22Rv1 (cell line): ENCODE results near the gene RAB3A.

Source experiments
- H3K27ac ChIP-seq: fragments of 450-650 bp; 2 replicates; pipeline ENCODE4 v1.5.1; 2017
- CTCF ChIP-seq: fragments of 450-650 bp; IDR thresholded peaks from 2 replicates; pipeline ENCODE4 v1.5.1; 2017; ENCODE audit warnings: mild to moderate bottlenecking
- ZFX ChIP-seq: fragments of 450-650 bp; IDR thresholded peaks from 2 replicates; pipeline ENCODE4 v1.6.1; 2017; ENCODE audit warnings: antibody characterized with exemption, borderline replicate concordance

The RAB3A gene

GRCh38 chr19:18158467-18158866, 45.4 kb downstream of the RAB3A start:
- TF ChIP-seq ZFX: no peak
- TF ChIP-seq CTCF: no peak

GRCh38 chr19:18157465-18158063, 46.3 kb downstream of the RAB3A start:
- no peak overlapping the region for H3K27ac ChIP-seq

More at GRCh38 chr19:18158467-18158866, 45.4 kb downstream of the RAB3A start:
- H3K27ac ChIP-seq: no peak overlapping the region

GRCh38 chr19:18156841-18157464, 46.9 kb downstream of the RAB3A start:
- no peak overlapping the region for H3K27ac ChIP-seq
- TF ChIP-seq ZFX (no peak), CTCF (no peak)

More at GRCh38 chr19:18157465-18158063, 46.3 kb downstream of the RAB3A start:
- TF ChIP-seq CTCF: no peak
- no peak for TF ChIP-seq ZFX

- H3K27ac ChIP-seq: no peak overlapping the region
- no peak for TF ChIP-seq ZFX
- TF ChIP-seq CTCF: no peak
Observed at GRCh38 chr19:18156268-18156667, 47.6 kb downstream of the RAB3A start.

- 0 out of 2 replicates have a peak overlapping the region, but pooled peaks have one; percentile 13 for H3K27ac ChIP-seq
- TF ChIP-seq ZFX (no peak), CTCF (no peak)
Observed at GRCh38 chr19:18155095-18156087, 48.5 kb downstream of the RAB3A start.

GRCh38 chr19:18153556-18154134, 50.2 kb downstream of the RAB3A start:
- no peak for TF ChIP-seq ZFX
- TF ChIP-seq CTCF: no peak
- H3K27ac ChIP-seq: peak overlapping the region; percentile 92
